Adipocyte (in vitro differentiated cells): ENCODE results near the gene TPD52L3.
A peak's percentile ranks its signal among the peaks of the same experiment; 100 is the strongest.

Experiments
- DNase-seq: peaks from one replicate; pipeline ENCODE4 v3.0.0-alpha.2; 2015; ENCODE audit warnings: low read depth
- H3K27me3 ChIP-seq: replicated peaks from 2 replicates; pipeline ENCODE4 v1.7.0; 2013; ENCODE audit warnings: mild to moderate bottlenecking, low read length, moderate library complexity; ENCODE audit not compliant: control insufficient read depth, insufficient read depth
- H3K36me3 ChIP-seq: 2 replicates; pipeline ENCODE4 v1.7.0; 2013; ENCODE audit warnings: low read length, mild to moderate bottlenecking, moderate library complexity; ENCODE audit not compliant: control insufficient read depth, insufficient read depth, severe bottlenecking
- H3K4me1 ChIP-seq: 2 replicates; pipeline ENCODE4 v1.7.0; 2013; ENCODE audit warnings: mild to moderate bottlenecking, low read length, moderate library complexity; ENCODE audit not compliant: control insufficient read depth, insufficient read depth
- H3K4me3 ChIP-seq: 2 replicates; pipeline ENCODE4 v1.7.0; 2013; ENCODE audit warnings: mild to moderate bottlenecking, low read length, moderate library complexity
- H3K9ac ChIP-seq: 2 replicates; pipeline ENCODE4 v1.7.0; 2013; ENCODE audit warnings: mild to moderate bottlenecking, low read length, moderate library complexity
- H3K9me3 ChIP-seq: 2 replicates; pipeline ENCODE4 v1.7.0; 2013; ENCODE audit warnings: mild to moderate bottlenecking, low read length, moderate library complexity; ENCODE audit not compliant: control insufficient read depth

The TPD52L3 gene

GRCh38 chr9:6328103-6328502 is at the start of gene TPD52L3:
TPD52L3 (plus strand) TSS chr9:6328375; CDS start chr9:6328596, 221 bp downstream.
- Histone ChIP-seq H3K4me1 (no peaks in the 10 kb centered on the region), H3K9ac (no peak within 1 kb of the TSS), H3K4me3 (no peak within 1 kb of the TSS), H3K27me3 (no peaks in the 10 kb centered on the region), H3K36me3 (no peaks in the 10 kb centered on the region), H3K9me3 (peaks cover 5% of the 10 kb centered on the region)
- no peak for DNase-seq

GRCh38 chr9:6301858-6302257 is 26.3 kb upstream of the TPD52L3 start:
- Histone ChIP-seq H3K4me3 (no peak overlapping the region), H3K9me3 (no peaks in the 10 kb centered on the region), H3K4me1 (no peaks in the 10 kb centered on the region), H3K27me3 (no peaks in the 10 kb centered on the region), H3K36me3 (no peaks in the 10 kb centered on the region), H3K9ac (no peak overlapping the region)
- DNase-seq, result no peak

- Histone ChIP-seq H3K9me3 (no peaks in the 10 kb centered on the region), H3K4me3 (no peak overlapping the region), H3K36me3 (no peaks in the 10 kb centered on the region), H3K27me3 (no peaks in the 10 kb centered on the region), H3K9ac (no peak overlapping the region), H3K4me1 (no peaks in the 10 kb centered on the region)
- DNase-seq, result peak; percentile 7
Observed at GRCh38 chr9:6302417-6302816, 25.8 kb upstream of the TPD52L3 start.

- Histone ChIP-seq H3K4me3 (no peak overlapping the region), H3K4me1 (no peaks in the 10 kb centered on the region), H3K36me3 (no peaks in the 10 kb centered on the region), H3K9ac (no peak overlapping the region), H3K27me3 (no peaks in the 10 kb centered on the region), H3K9me3 (no peaks in the 10 kb centered on the region)
- no peak for DNase-seq
Observed at GRCh38 chr9:6304232-6304631, 23.9 kb upstream of the TPD52L3 start.

GRCh38 chr9:6305954-6306563 is 22.1 kb upstream of the TPD52L3 start:
- no peaks in the 10 kb centered on the region for H3K36me3 ChIP-seq
- peak; percentile 82 for DNase-seq
- no peak overlapping the region for H3K9ac ChIP-seq
- no peaks in the 10 kb centered on the region for H3K27me3 ChIP-seq
- H3K4me3 ChIP-seq, result no peak overlapping the region
- H3K4me1 ChIP-seq, result no peaks in the 10 kb centered on the region
- no peaks in the 10 kb centered on the region for H3K9me3 ChIP-seq

GRCh38 chr9:6307551-6308096 is 20.6 kb upstream of the TPD52L3 start:
- no peaks in the 10 kb centered on the region for H3K9me3 ChIP-seq
- H3K36me3 ChIP-seq, result no peaks in the 10 kb centered on the region
- DNase-seq, result no peak
- H3K4me3 ChIP-seq, result no peak overlapping the region
- no peak overlapping the region for H3K9ac ChIP-seq
- H3K4me1 ChIP-seq, result no peaks in the 10 kb centered on the region
- H3K27me3 ChIP-seq, result no peaks in the 10 kb centered on the region

- Histone ChIP-seq H3K9ac (no peak overlapping the region), H3K4me1 (no peaks in the 10 kb centered on the region), H3K36me3 (no peaks in the 10 kb centered on the region)
Observed at GRCh38 chr9:6330958-6331634, 2.9 kb downstream of the TPD52L3 start.

GRCh38 chr9:6334305-6334704 is 6.1 kb downstream of the TPD52L3 start:
- DNase-seq, result no peak
- H3K36me3 ChIP-seq, result no peaks in the 10 kb centered on the region
- H3K9me3 ChIP-seq, result peaks cover 18% of the 10 kb centered on the region
- no peak overlapping the region for H3K9ac ChIP-seq
- H3K4me1 ChIP-seq, result no peaks in the 10 kb centered on the region
- H3K4me3 ChIP-seq, result no peak overlapping the region
- H3K27me3 ChIP-seq, result no peaks in the 10 kb centered on the region

More at GRCh38 chr9:6330958-6331634, 2.9 kb downstream of the TPD52L3 start:
- Histone ChIP-seq H3K9me3 (peaks cover 16% of the 10 kb centered on the region), H3K4me3 (no peak overlapping the region), H3K27me3 (no peaks in the 10 kb centered on the region)
- DNase-seq, result no peak

GRCh38 chr9:6348766-6349165 is 20.6 kb downstream of the TPD52L3 start:
- DNase-seq, result no peak
- Histone ChIP-seq H3K4me3 (no peak overlapping the region), H3K4me1 (no peaks in the 10 kb centered on the region), H3K27me3 (no peaks in the 10 kb centered on the region), H3K9me3 (peaks cover 5% of the 10 kb centered on the region), H3K9ac (no peak overlapping the region), H3K36me3 (no peaks in the 10 kb centered on the region)

- no peak overlapping the region for H3K9ac ChIP-seq
- H3K36me3 ChIP-seq, result no peaks in the 10 kb centered on the region
- DNase-seq, result no peak
- peaks cover 16% of the 10 kb centered on the region for H3K4me1 ChIP-seq
- no peak overlapping the region for H3K4me3 ChIP-seq
- no peaks in the 10 kb centered on the region for H3K27me3 ChIP-seq
- peaks cover 5% of the 10 kb centered on the region for H3K9me3 ChIP-seq
Observed at GRCh38 chr9:6351737-6352136, 23.6 kb downstream of the TPD52L3 start.

GRCh38 chr9:6354072-6354686 is 26.0 kb downstream of the TPD52L3 start:
- H3K9ac ChIP-seq, result peak overlapping the region; percentile 8
- DNase-seq, result peak; percentile 87

More at GRCh38 chr9:6354072-6354686, 26.0 kb downstream of the TPD52L3 start:
- peaks cover 21% of the 10 kb centered on the region for H3K4me1 ChIP-seq
- no peaks in the 10 kb centered on the region for H3K27me3 ChIP-seq
- H3K36me3 ChIP-seq, result no peaks in the 10 kb centered on the region
- peaks cover 1% of the 10 kb centered on the region for H3K9me3 ChIP-seq
- H3K4me3 ChIP-seq, result no peak overlapping the region
